ENCODE data around the gene SLC38A3. TPM values are rescaled to one million over a fixed set of nuclear protein-coding genes. Genes with fewer than 3 reads are reported as not detected.

SLC38A3 gene
- total and polyA plus RNA-seq, 2 of the 8 experiments (the other 6 are each of a cell fraction or from before 2014, with no cell fraction given) = 1.2 to 3.7 TPM

GRCh38 chr3:50242381-50242770 lies 37.3 kb downstream of the SLC38A3 start (continued):
- no peak for TF ChIP-seq HDAC2 (IDR thresholded peaks at IDR 0.05; ENCODE audit: borderline replicate concordance in 1 of 2, low read depth in 2 of 2, low read length in 2 of 2)
- TF ChIP-seq JUN (IDR thresholded peaks at IDR 0.05; ENCODE audit: low read depth, low read length) = no peak
- TF ChIP-seq ASH2L (IDR thresholded peaks at IDR 0.05; ENCODE audit: low read length) = no peak
- TF ChIP-seq, protein P1, sequence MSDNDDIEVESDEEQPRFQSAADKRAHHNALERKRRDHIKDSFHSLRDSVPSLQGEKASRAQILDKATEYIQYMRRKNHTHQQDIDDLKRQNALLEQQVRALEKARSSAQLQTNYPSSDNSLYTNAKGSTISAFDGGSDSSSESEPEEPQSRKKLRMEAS (IDR thresholded peaks at IDR 0.05) = no peak

Measured in H1 (cell line).